ENCODE data around the gene FBXL13.

DNA sequence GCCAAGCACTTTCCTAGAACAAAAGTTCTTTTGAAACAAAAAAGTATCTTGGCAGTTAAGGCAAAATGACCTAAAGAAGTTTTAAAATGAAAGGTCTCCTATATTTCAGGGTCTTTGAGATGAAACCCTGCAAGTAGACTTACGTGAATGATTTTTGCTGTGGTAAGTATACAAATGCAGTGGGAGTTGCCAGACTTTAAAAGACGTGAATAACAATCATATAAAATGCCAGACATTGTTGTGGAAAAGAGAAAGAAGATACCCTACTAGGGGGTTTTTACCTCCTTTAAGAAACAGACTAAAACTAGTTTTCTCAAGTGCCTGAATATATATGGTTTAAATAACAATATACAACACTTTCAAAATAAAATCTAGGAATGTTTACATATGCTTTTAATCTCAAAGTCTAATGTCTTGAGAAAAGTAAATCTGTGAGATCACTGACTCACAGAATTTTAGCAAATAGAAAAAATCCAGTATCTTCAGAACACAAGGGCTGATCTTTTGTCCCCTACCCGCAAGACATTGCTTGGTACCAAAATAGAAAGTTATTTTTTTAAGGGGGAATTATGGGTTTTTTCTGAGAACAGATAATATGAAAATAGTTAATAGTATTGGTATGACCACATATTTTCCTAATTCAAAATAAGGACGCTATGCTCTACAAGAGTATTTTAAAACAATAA lies 132.3 kb downstream of the FBXL13 start:
- TF ChIP-seq, protein P1, sequence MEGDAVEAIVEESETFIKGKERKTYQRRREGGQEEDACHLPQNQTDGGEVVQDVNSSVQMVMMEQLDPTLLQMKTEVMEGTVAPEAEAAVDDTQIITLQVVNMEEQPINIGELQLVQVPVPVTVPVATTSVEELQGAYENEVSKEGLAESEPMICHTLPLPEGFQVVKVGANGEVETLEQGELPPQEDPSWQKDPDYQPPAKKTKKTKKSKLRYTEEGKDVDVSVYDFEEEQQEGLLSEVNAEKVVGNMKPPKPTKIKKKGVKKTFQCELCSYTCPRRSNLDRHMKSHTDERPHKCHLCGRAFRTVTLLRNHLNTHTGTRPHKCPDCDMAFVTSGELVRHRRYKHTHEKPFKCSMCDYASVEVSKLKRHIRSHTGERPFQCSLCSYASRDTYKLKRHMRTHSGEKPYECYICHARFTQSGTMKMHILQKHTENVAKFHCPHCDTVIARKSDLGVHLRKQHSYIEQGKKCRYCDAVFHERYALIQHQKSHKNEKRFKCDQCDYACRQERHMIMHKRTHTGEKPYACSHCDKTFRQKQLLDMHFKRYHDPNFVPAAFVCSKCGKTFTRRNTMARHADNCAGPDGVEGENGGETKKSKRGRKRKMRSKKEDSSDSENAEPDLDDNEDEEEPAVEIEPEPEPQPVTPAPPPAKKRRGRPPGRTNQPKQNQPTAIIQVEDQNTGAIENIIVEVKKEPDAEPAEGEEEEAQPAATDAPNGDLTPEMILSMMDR (IDR thresholded peaks at IDR 0.05), result no peak
- no peak for TF ChIP-seq POLR2A (IDR thresholded peaks at IDR 0.05)
